ENCODE data around the gene LMAN2.

Gene LMAN2

DNA sequence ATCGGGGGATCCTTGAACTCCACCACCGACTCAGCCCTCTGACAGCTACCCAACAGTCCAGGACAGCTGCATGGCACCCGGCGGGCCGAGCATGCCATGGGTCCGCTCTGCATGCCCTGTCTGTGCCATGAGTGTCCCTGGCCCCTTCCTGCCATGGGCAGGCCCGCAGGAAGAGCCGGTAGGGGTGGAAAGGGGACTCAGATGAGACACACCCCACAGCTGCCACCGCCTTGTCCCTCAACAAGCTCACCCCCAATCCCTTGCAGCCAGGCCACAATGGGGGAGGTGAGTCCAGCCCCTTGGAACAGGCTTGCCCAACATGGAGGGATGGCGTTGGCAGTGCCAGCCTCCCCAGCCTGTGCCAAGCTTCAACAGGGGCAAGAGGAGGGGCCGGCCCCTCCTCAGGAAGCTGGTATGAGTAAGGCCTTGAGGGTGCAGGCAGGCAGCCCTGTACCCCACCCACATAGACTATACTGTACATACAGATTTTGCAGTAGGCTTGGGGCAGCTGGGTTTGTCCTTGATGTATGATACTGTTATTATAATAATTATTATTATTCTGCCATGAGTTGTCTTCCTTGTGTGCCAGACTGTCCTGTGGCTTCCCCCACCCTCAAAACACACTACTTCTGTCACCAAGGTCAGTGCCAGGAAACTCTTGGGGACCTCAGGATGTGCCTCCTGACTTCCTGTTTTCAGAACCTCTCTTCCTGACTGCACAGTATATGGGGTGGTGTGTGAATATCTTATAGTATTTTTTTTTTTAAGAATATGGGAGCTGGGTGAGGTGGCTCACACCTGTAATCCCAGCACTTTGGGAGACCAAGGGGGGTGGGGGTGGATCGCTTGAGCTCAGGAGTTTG is 20.8 kb upstream of the LMAN2 start:
- Histone ChIP-seq H3K4me1 (ENCODE audit: control insufficient read depth, low read length) (peaks cover 29% of the 10 kb centered on the region), H3K79me2 (ENCODE audit: control insufficient read depth, low read length) (no peaks in the 10 kb centered on the region), H3K4me2 (ENCODE audit: low read length) (no peak overlapping the region), H3F3A (ENCODE audit: control insufficient read depth, insufficient read depth) (no peaks in the 10 kb centered on the region), H4K20me1 (ENCODE audit: control insufficient read depth, insufficient read depth, low read depth, low read length) (0 out of 2 replicates have a peak, but pooled peaks cover 2% of the 10 kb centered on the region), H3K27me3 (ENCODE audit: control insufficient read depth, low read length) (no peaks in the 10 kb centered on the region), H3K36me3 (ENCODE audit: control insufficient read depth, low read length) (peaks cover 30% of the 10 kb centered on the region), H3K9me2 (replicated peaks; ENCODE audit: control insufficient read depth, low read length) (no peaks in the 10 kb centered on the region), H3K4me3 (ENCODE audit: low read length) (no peak overlapping the region), H3K9me3 (ENCODE audit: control insufficient read depth, insufficient read depth, low read length) (no peaks in the 10 kb centered on the region), H3K27ac (ENCODE audit: low read depth, low read length) (no peak overlapping the region)
- TF ChIP-seq EZH2phosphoT487 (IDR thresholded peaks at IDR 0.05; ENCODE audit: borderline replicate concordance, low read length), result no peak
- TF ChIP-seq, protein P1, sequence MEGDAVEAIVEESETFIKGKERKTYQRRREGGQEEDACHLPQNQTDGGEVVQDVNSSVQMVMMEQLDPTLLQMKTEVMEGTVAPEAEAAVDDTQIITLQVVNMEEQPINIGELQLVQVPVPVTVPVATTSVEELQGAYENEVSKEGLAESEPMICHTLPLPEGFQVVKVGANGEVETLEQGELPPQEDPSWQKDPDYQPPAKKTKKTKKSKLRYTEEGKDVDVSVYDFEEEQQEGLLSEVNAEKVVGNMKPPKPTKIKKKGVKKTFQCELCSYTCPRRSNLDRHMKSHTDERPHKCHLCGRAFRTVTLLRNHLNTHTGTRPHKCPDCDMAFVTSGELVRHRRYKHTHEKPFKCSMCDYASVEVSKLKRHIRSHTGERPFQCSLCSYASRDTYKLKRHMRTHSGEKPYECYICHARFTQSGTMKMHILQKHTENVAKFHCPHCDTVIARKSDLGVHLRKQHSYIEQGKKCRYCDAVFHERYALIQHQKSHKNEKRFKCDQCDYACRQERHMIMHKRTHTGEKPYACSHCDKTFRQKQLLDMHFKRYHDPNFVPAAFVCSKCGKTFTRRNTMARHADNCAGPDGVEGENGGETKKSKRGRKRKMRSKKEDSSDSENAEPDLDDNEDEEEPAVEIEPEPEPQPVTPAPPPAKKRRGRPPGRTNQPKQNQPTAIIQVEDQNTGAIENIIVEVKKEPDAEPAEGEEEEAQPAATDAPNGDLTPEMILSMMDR (IDR thresholded peaks at IDR 0.05; ENCODE audit: low read depth, low read length, poor library complexity, severe bottlenecking), result no peak

DNA sequence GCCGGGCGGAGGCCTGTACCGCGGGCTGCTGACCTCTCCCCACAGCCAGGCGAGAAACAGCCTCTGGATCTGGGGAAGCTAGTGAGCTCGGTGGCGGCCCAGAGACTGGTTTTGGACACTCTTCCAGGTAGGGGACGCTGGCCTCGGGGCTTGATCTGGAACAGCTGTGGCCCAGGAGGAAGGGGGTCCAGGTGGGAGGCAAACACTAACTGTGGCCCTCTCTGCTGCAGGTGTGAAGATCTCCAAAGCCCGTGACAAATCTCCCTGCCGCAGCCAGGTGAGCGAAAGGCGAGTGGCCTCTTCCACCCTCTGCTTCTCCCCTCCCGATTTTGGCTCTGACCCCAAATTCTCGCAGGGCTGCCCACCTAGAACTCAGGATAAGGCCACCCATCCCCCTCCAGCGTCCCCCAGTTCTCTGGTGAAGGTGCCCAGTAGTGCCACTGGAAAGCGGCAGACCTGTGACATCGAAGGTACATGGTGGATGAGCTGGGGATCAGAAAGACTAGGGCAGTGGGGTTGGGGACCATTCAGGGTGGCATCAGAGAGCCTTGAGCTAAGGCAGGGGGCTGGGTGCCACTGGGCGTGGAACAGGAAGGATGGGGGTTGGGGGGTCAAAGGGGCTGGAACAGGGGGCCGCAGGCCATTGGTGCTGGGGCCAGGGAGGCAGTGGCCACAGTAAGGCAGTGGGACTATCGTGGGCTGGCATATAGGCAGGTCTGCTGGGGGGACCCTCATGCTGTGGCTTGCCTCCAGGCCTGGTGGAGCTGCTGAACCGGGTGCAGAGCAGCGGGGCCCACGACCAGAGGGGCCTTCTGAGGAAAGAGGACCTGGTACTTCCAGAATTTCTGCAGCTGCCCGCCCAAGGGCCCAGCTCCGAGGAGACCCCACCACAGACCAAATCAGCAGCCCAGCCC is 19.9 kb upstream of the LMAN2 start:
- Histone ChIP-seq H3K4me1 (ENCODE audit: control insufficient read depth, low read length) (peaks cover 29% of the 10 kb centered on the region), H3K9me3 (ENCODE audit: control insufficient read depth, insufficient read depth, low read length) (no peaks in the 10 kb centered on the region), H3K4me3 (ENCODE audit: low read length) (no peak overlapping the region), H3K79me2 (ENCODE audit: control insufficient read depth, low read length) (no peaks in the 10 kb centered on the region), H3F3A (ENCODE audit: control insufficient read depth, insufficient read depth) (no peaks in the 10 kb centered on the region), H3K9me2 (replicated peaks; ENCODE audit: control insufficient read depth, low read length) (no peaks in the 10 kb centered on the region), H3K36me3 (ENCODE audit: control insufficient read depth, low read length) (peaks cover 30% of the 10 kb centered on the region), H4K20me1 (ENCODE audit: control insufficient read depth, insufficient read depth, low read depth, low read length) (0 out of 2 replicates have a peak, but pooled peaks cover 2% of the 10 kb centered on the region), H3K27ac (ENCODE audit: low read depth, low read length) (no peak overlapping the region), H3K27me3 (ENCODE audit: control insufficient read depth, low read length) (no peaks in the 10 kb centered on the region), H3K4me2 (ENCODE audit: low read length) (no peak overlapping the region)
- TF ChIP-seq, protein P1 (IDR thresholded peaks at IDR 0.05; ENCODE audit: low read depth, low read length, poor library complexity, severe bottlenecking), result no peak
- no peak for TF ChIP-seq EZH2phosphoT487 (IDR thresholded peaks at IDR 0.05; ENCODE audit: borderline replicate concordance, low read length)

DNA sequence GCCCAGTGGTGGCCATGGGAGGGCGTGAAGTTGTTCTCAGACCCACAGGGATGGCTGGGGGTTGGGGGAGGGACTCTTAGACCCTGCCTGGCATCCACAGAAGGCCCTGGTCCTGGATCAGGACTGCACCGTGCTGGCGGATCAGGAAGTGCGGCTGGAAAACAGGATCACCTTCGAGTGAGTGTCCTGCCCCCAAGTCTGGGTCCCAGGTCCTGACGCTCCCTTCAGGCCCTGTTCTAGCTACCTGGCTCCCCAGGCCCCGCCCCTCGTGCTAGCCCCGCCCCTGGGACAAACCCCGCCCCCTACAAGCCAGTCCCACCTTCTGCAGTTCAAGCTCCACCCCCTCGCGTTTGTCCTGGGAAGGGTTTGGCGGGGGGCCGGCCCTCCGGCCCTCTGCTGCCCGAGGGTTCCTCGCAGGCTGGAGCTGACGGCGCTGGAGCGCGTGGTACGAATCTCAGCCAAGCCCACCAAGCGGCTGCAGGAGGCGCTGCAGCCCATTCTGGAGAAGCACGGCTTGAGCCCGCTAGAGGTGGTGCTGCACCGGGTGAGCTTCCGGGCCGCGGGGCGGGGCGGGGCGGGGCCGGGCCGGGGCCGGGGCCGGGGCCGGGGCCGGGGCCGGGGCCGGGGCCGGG is 19.1 kb upstream of the LMAN2 start:
- H3K27me3 ChIP-seq (ENCODE audit: control insufficient read depth, low read length), result no peaks in the 10 kb centered on the region
- H3K4me3 ChIP-seq (ENCODE audit: low read length), result no peak overlapping the region
- peaks cover 30% of the 10 kb centered on the region for H3K36me3 ChIP-seq (ENCODE audit: control insufficient read depth, low read length)
- H3K79me2 ChIP-seq (ENCODE audit: control insufficient read depth, low read length), result no peaks in the 10 kb centered on the region
- peaks cover 29% of the 10 kb centered on the region for H3K4me1 ChIP-seq (ENCODE audit: control insufficient read depth, low read length)
- no peak overlapping the region for H3K4me2 ChIP-seq (ENCODE audit: low read length)
- no peaks in the 10 kb centered on the region for H3K9me2 ChIP-seq (replicated peaks; ENCODE audit: control insufficient read depth, low read length)
- H4K20me1 ChIP-seq (ENCODE audit: control insufficient read depth, insufficient read depth, low read depth, low read length), result 0 out of 2 replicates have a peak, but pooled peaks cover 2% of the 10 kb centered on the region
- H3K27ac ChIP-seq (ENCODE audit: low read depth, low read length), result no peak overlapping the region
- H3K9me3 ChIP-seq (ENCODE audit: control insufficient read depth, insufficient read depth, low read length), result no peaks in the 10 kb centered on the region
- TF ChIP-seq, protein P1 (IDR thresholded peaks at IDR 0.05; ENCODE audit: low read depth, low read length, poor library complexity, severe bottlenecking), result no peak
- no peak for TF ChIP-seq EZH2phosphoT487 (IDR thresholded peaks at IDR 0.05; ENCODE audit: borderline replicate concordance, low read length)
- H3F3A ChIP-seq (ENCODE audit: control insufficient read depth, insufficient read depth), result no peaks in the 10 kb centered on the region
